Fibroblast of the aortic adventitia (primary cell): ENCODE measurements around the gene HCN2. TPM values are rescaled to one million over a fixed set of nuclear protein-coding genes. Genes with fewer than 3 reads are reported as not detected.
"Not testable (repeated sequence)": the region's sequence is repeated elsewhere in the genome, so short reads cannot be mapped to it uniquely, and the experiment has no call there.

Experiments used
- DNase-seq: peaks from one replicate; pipeline ENCODE4 v3.0.0-alpha.2; 2010; ENCODE audit warnings: low read depth
- H3K4me3 ChIP-seq: 2 replicates; pipeline ENCODE4 v1.5.1; 2011; ENCODE audit warnings: low read depth, mild to moderate bottlenecking, control low read depth, low read length, moderate library complexity
- CTCF ChIP-seq: IDR thresholded peaks from 2 replicates; pipeline ENCODE4 v1.5.1; 2011; ENCODE audit warnings: mild to moderate bottlenecking, low read length, control low read depth, inconsistent platforms; ENCODE audit not compliant: insufficient read depth
- total RNA-seq: library from RNA; depleted of rRNA; stranded (reverse); fragments of >200 nt; gene quantifications from 2 replicates; pipeline ENCODE4 v1.2.3, GENCODE V29; 2012; ENCODE audit warnings: low replicate concordance

Gene HCN2
- total RNA-seq, 1 donor, result 0.63 TPM

- no peak overlapping the region for H3K4me3 ChIP-seq
- TF ChIP-seq CTCF, result no peak
- DNase-seq, result no peak
Measured at GRCh38 chr19:601310-601709, 11.6 kb downstream of the HCN2 start.

- DNase-seq, result no peak
- TF ChIP-seq CTCF, result no peak
- H3K4me3 ChIP-seq, result no peak overlapping the region
Measured at GRCh38 chr19:601790-602189, 12.1 kb downstream of the HCN2 start.

GRCh38 chr19:602391-603301 lies 13.0 kb downstream of the HCN2 start:
- TF ChIP-seq CTCF, result no peak
- DNase-seq, result no peak
- no peak overlapping the region for H3K4me3 ChIP-seq

- not testable (repeated sequence) for DNase-seq, H3K4me3 ChIP-seq
Measured at GRCh38 chr19:603302-603639, 13.6 kb downstream of the HCN2 start.

GRCh38 chr19:603779-604178 lies 14.1 kb downstream of the HCN2 start:
- H3K4me3 ChIP-seq, DNase-seq: not testable (repeated sequence)

- no peak for DNase-seq
- TF ChIP-seq CTCF, result no peak
- no peak overlapping the region for H3K4me3 ChIP-seq
Measured at GRCh38 chr19:604355-604754, 14.7 kb downstream of the HCN2 start.

- not testable (repeated sequence) for DNase-seq, H3K4me3 ChIP-seq
Measured at GRCh38 chr19:605061-605971, 15.6 kb downstream of the HCN2 start.

GRCh38 chr19:607301-608154 lies 17.8 kb downstream of the HCN2 start:
- TF ChIP-seq CTCF, result no peak
- no peak for DNase-seq
- no peak overlapping the region for H3K4me3 ChIP-seq
